AG09309 (cell line): Measurements from ENCODE around the gene CABLES1.

ENCODE experiments used
- DNase-seq: peaks from one replicate; pipeline ENCODE4 v3.0.0-alpha.2; 2010; ENCODE audit warnings: low read depth
- H3K4me3 ChIP-seq: 2 replicates; pipeline ENCODE4 v1.5.1; 2011; ENCODE audit warnings: mild to moderate bottlenecking, low read depth, low read length, moderate library complexity; ENCODE audit not compliant: control insufficient read depth
- CTCF ChIP-seq: IDR thresholded peaks from 2 replicates; pipeline ENCODE4 v1.5.1; 2011; ENCODE audit warnings: mild to moderate bottlenecking, low read depth, low read length, inconsistent platforms; ENCODE audit not compliant: insufficient read depth, control insufficient read depth; ENCODE audit errors: missing control alignments

The CABLES1 gene

GRCh38 chr18:23177433-23178072, 42.3 kb downstream of the CABLES1 start:
- TF ChIP-seq CTCF = no peak

GRCh38 chr18:23178201-23178600, 42.9 kb downstream of the CABLES1 start:
- no peak for DNase-seq

More at GRCh38 chr18:23177433-23178072, 42.3 kb downstream of the CABLES1 start:
- no peak for DNase-seq
- H3K4me3 ChIP-seq = no peak overlapping the region

GRCh38 chr18:23178661-23179081, 43.4 kb downstream of the CABLES1 start:
- DNase-seq = no peak

More at GRCh38 chr18:23178201-23178600, 42.9 kb downstream of the CABLES1 start:
- TF ChIP-seq CTCF = no peak
- H3K4me3 ChIP-seq = no peak overlapping the region

GRCh38 chr18:23179416-23179815, 44.1 kb downstream of the CABLES1 start:
- H3K4me3 ChIP-seq = no peak overlapping the region
- DNase-seq = no peak
- no peak for TF ChIP-seq CTCF

More at GRCh38 chr18:23178661-23179081, 43.4 kb downstream of the CABLES1 start:
- no peak for TF ChIP-seq CTCF
- no peak overlapping the region for H3K4me3 ChIP-seq

GRCh38 chr18:23181547-23181946, 46.3 kb downstream of the CABLES1 start:
- no peak overlapping the region for H3K4me3 ChIP-seq
- TF ChIP-seq CTCF = no peak
- no peak for DNase-seq

- no peak for DNase-seq
- no peak overlapping the region for H3K4me3 ChIP-seq
- TF ChIP-seq CTCF = no peak
Observed at GRCh38 chr18:23182606-23183005, 47.3 kb downstream of the CABLES1 start.
